K562 (cell line): ENCODE data around the gene NINJ1. TPM values are rescaled to one million over a fixed set of nuclear protein-coding genes. Genes with fewer than 3 reads are reported as not detected.
A peak's percentile ranks its signal among the peaks of the same experiment; 100 is the strongest.

Experiments
- ATAC-seq: fragments of 200-7000 bp; cut with Tn5 transposase; 3 replicates; pipeline ENCODE4 v1.9.1; 2020; ENCODE audit warnings: moderate library complexity
- Bru-seq: library from RNA; stranded (reverse); fragments of 400-500 nt; gene quantifications from one replicate; lab custom pipeline; 2021; lab: Mats Ljungman, UMichigan
- BruChase-seq, 2 experiments: library from RNA; stranded (reverse); fragments of 400-500 nt; gene quantifications; one replicate each; lab custom pipeline; 2021; lab: Mats Ljungman, UMichigan
- BruUV-seq: library from RNA; stranded (reverse); fragments of 400-500 nt; replicated peaks from 2 replicates; lab custom pipeline; 2021; lab: Mats Ljungman, UMichigan
- CTCF ChIA-PET: fragments of 300-600 bp; formaldehyde crosslinking; extraction: SDS; loops from one replicate; lab custom pipeline; 2021; ENCODE audit warnings: low intra/inter-chr PET ratio; lab: Yijun Ruan, JAX
- POLR2A ChIA-PET: fragments of 300-600, 350-650 bp; sonication (Branson Sonifier 250); formaldehyde crosslinking; extraction: SDS; loops from one replicate; lab custom pipeline; 2021; ENCODE audit warnings: antibody characterized with exemption, inconsistent platforms; lab: Yijun Ruan, JAX
- DNase-seq, 4 experiments: peaks; one replicate each; pipeline versions ENCODE4 v3.0.0 to v3.0.0-alpha.2; 2011 to 2018; ENCODE audit warnings: low spot score in 3 of 4, mixed read lengths in 3 of 4; ENCODE audit errors: extremely low read depth in 1 of 4
- FAIRE-seq: peaks from 2 replicates; lab custom pipeline; 2011; peaks lifted over from hg19 to GRCh38; lab: Jason Lieb, UNC
- H2AFZ ChIP-seq: 2 replicates; pipeline ENCODE4 v1.6.0; 2011; ENCODE audit warnings: low read depth, low read length, control low read depth, inconsistent platforms
- H3K27ac ChIP-seq: fragments of 200-600 bp; 3 replicates; pipeline ENCODE4 v1.8.0; 2011; ENCODE audit warnings: low read depth, mild to moderate bottlenecking, control low read depth, inconsistent platforms, low read length, moderate library complexity, mixed read lengths; ENCODE audit errors: extremely low read depth
- H3K27me3 ChIP-seq, 2 experiments: fragments of 300-600 bp in 1 of 2; 2 replicates in 1 of 2; 3 replicates in 1 of 2; pipeline versions ENCODE4 v1.6.0 to v1.8.0; 2011; ENCODE audit warnings: inconsistent platforms in 2 of 2, low read length in 2 of 2, mild to moderate bottlenecking in 1 of 2, mixed read lengths in 1 of 2, moderate library complexity in 1 of 2; ENCODE audit not compliant: control insufficient read depth in 2 of 2, insufficient read depth in 2 of 2
- H3K36me3 ChIP-seq: fragments of 300-600 bp; 3 replicates; pipeline ENCODE4 v1.8.0; 2011; ENCODE audit warnings: mild to moderate bottlenecking, low read length, inconsistent platforms; ENCODE audit not compliant: control insufficient read depth, insufficient read depth
- H3K4me1 ChIP-seq, 2 experiments: fragments of 200-600 bp in 1 of 2; replicated peaks in 1 of 2; 2 replicates in 1 of 2; 3 replicates in 1 of 2; pipeline versions ENCODE4 v1.5.1 to v1.8.0; 2011; ENCODE audit warnings: inconsistent platforms in 2 of 2, low read length in 2 of 2, mild to moderate bottlenecking in 1 of 2, mixed read lengths in 1 of 2, moderate library complexity in 1 of 2; ENCODE audit not compliant: control insufficient read depth in 2 of 2, insufficient read depth in 2 of 2
- H3K4me2 ChIP-seq: 2 replicates; pipeline ENCODE4 v1.6.1; 2011; ENCODE audit warnings: low read length, control low read depth, inconsistent platforms, mixed read lengths; ENCODE audit not compliant: insufficient read depth
- H3K4me3 ChIP-seq: fragments of 200-600 bp; sonication (generic), shearing (Covaris generic); 2 replicates; pipeline ENCODE4 v1.5.1; 2016; ENCODE audit warnings: control low read depth, inconsistent platforms
- H3K79me2 ChIP-seq: fragments of 200-600 bp; 3 replicates; pipeline ENCODE4 v1.8.0; 2011; ENCODE audit warnings: low read length, inconsistent platforms; ENCODE audit not compliant: control insufficient read depth, insufficient read depth
- H3K9ac ChIP-seq, 2 experiments: 2 replicates each; pipeline versions ENCODE4 v1.6.0 to v1.6.1; 2011; ENCODE audit warnings: low read depth in 2 of 2, low read length in 2 of 2, control low read depth in 1 of 2, inconsistent platforms in 1 of 2, mild to moderate bottlenecking in 1 of 2, mixed read lengths in 1 of 2; ENCODE audit not compliant: insufficient read depth in 1 of 2
- H3K9me1 ChIP-seq: one replicate; pipeline ENCODE4 v1.6.0; 2011; ENCODE audit warnings: inconsistent platforms, mild to moderate bottlenecking, low read length, moderate library complexity; ENCODE audit not compliant: control insufficient read depth, insufficient read depth
- H3K9me3 ChIP-seq: replicated peaks from 2 replicates; pipeline ENCODE4 v1.5.1; 2011; ENCODE audit warnings: low read depth, low read length, inconsistent platforms; ENCODE audit not compliant: control insufficient read depth, insufficient read depth
- H4K20me1 ChIP-seq: replicated peaks from 2 replicates; pipeline ENCODE4 v1.6.1; 2011; ENCODE audit warnings: low read length, inconsistent platforms, mixed read lengths; ENCODE audit not compliant: control insufficient read depth, insufficient read depth
- CREB5 ChIP-seq: fragments of 250-450 bp; sonication (Bioruptor Pico); IDR thresholded peaks from 2 replicates; pipeline ENCODE4 v1.5.0; 2020; ENCODE audit warnings: mild to moderate bottlenecking
- E2F6 ChIP-seq, 2 experiments: IDR thresholded peaks; 2 replicates each; pipeline ENCODE4 v1.6.1; 2011; ENCODE audit warnings: borderline replicate concordance in 1 of 2, control low read depth in 1 of 2, low read depth in 1 of 2, low read length in 1 of 2, mild to moderate bottlenecking in 1 of 2, mixed read lengths in 1 of 2, moderate library complexity in 1 of 2; ENCODE audit not compliant: insufficient read depth in 1 of 2, insufficient read length in 1 of 2, poor library complexity in 1 of 2, severe bottlenecking in 1 of 2; ENCODE audit errors: extremely low read depth in 1 of 2
- GATAD2B ChIP-seq: fragments of 450-650 bp; IDR thresholded peaks from 2 replicates; pipeline ENCODE4 v1.6.1; 2017; ENCODE audit warnings: mild to moderate bottlenecking, borderline replicate concordance
- RBBP5 ChIP-seq: fragments of 200-600 bp; sonication (generic); IDR thresholded peaks from 2 replicates; pipeline ENCODE4 v1.6.1; 2012; ENCODE audit warnings: borderline replicate concordance, mild to moderate bottlenecking, low read length, control low read depth, inconsistent platforms; ENCODE audit not compliant: insufficient read depth, poor library complexity, severe bottlenecking
- THRB ChIP-seq: fragments of 450-650 bp; formaldehyde crosslinking; conservative IDR thresholded peaks from 2 replicates; pipeline ENCODE4 v1.4.0; 2022; ENCODE audit warnings: mild to moderate bottlenecking, missing genetic modification characterization
- TSC22D4 ChIP-seq: fragments of 450-650 bp; IDR thresholded peaks from 2 replicates; pipeline ENCODE4 v1.6.1; 2016; ENCODE audit warnings: missing genetic modification characterization, missing biosample characterization, control low read depth
- ZFX ChIP-seq: sonication (generic); formaldehyde crosslinking; IDR thresholded peaks from 2 replicates; pipeline ENCODE4 v1.8.0; 2022; ENCODE audit warnings: mild to moderate bottlenecking, missing genetic modification reagents, moderate library complexity
- ZNF57 ChIP-seq: fragments of 450-650 bp; formaldehyde crosslinking; IDR thresholded peaks from 2 replicates; pipeline ENCODE4 v1.4.0; 2020; ENCODE audit warnings: mild to moderate bottlenecking, moderate library complexity
- WGBS: fragments of 100-300 bp; shearing (Covaris generic); methylation state at CpG from one replicate; pipeline ENCODE4 v1.1.6; 2016; ENCODE audit warnings: low coverage, mixed read lengths; ENCODE audit not compliant: insufficient coverage; ENCODE audit errors: missing lambda C conversion rate; 5-methylcytosine and 5-hydroxymethylcytosine counted together
- in situ Hi-C: fragments of 300-500 bp; cut with MboI; formaldehyde crosslinking; loops from 4 replicates; pipeline ENCODE4 v1.15.0; 2018; ENCODE audit warnings: inconsistent platforms, mixed read lengths
- intact Hi-C: fragments of 100-400 bp; cut with micrococcal nuclease; formaldehyde crosslinking; loops from 2 replicates; pipeline ENCODE4 v1.14.2; 2022
- long read RNA-seq, 3 experiments: library from polyadenylated mRNA in 2 of 3; library from RNA in 1 of 3; unstranded in 2 of 3; stranded (forward) in 1 of 3; transcript quantifications; one replicate each; pipeline ENCODE4 v2.0.0, GENCODE V29; 2019 to 2022
- polyA minus RNA-seq, 3 experiments: library from RNA; depleted of rRNA, polyadenylated mRNA; stranded (reverse); fragments of >200 nt; gene quantifications; 2 replicates each; pipeline ENCODE4 v1.2.3, GENCODE V29; 2011
- polyA plus RNA-seq, 8 experiments: library from polyadenylated mRNA; depleted of rRNA in 4 of 8; stranded (reverse) in 5 of 8; unstranded in 3 of 8; fragments of >200 nt; fragmentation: Nextera tagmentation in 2 of 8; fragmentation: Illumina TruSeq in 1 of 8; extraction: Ambion mirVana in 2 of 8; extraction: Trizol in 1 of 8; gene quantifications; 2 replicates each; pipeline versions ENCODE4 v1.2.1 to v1.2.3, GENCODE V29; 2011 to 2014; ENCODE audit warnings: inconsistent platforms in 1 of 8, missing spikeins in 1 of 8
- total RNA-seq, 7 experiments: library from RNA; depleted of rRNA in 6 of 7; stranded (reverse); fragments of >200 nt in 6 of 7; fragmentation: Illumina TruSeq in 2 of 7; extraction: Trizol in 2 of 7; gene quantifications; 2 replicates each; pipeline versions ENCODE4 v1.2.1 to v1.2.3, GENCODE V29; 2011 to 2021; ENCODE audit warnings: low replicate concordance in 1 of 7

Gene NINJ1
- total RNA-seq (2011; cell fraction: chromatin; rRNA removed; ENCODE audit: low replicate concordance) = 3.9 and 9.8 TPM in 2 replicates
- 5.9 and 7.5 TPM in 2 replicates for total RNA-seq (2011; cell fraction: nucleolus; rRNA removed)
- total RNA-seq (2011; cell fraction: nucleoplasm; rRNA removed) = 6.2 and 9.3 TPM in 2 replicates
- 8.2 and 14.7 TPM in 2 replicates for total RNA-seq (2014; rRNA removed)
- 0.77 and 1.9 TPM in 2 replicates for total RNA-seq (2014; rRNA removed; fragmentation: Illumina TruSeq; extraction: Trizol)
- 4.8 and 4.9 TPM in 2 replicates for total RNA-seq (2015; rRNA removed; fragmentation: Illumina TruSeq; extraction: Trizol)
- 8.3 and 8.4 TPM in 2 replicates for total RNA-seq (2021)
- polyA plus RNA-seq (2011; rRNA removed) = 3.2 and 5.8 TPM in 2 replicates
- polyA plus RNA-seq (2011; cell fraction: cytosol; rRNA removed) = 9.7 and 20.4 TPM in 2 replicates
- 4.3 and 6.6 TPM in 2 replicates for polyA plus RNA-seq (2011; cell fraction: nucleus; rRNA removed)
- 9.7 and 34.7 TPM in 2 replicates for polyA plus RNA-seq (2012)
- 7.6 and 10.8 TPM in 2 replicates for polyA plus RNA-seq (2014; fragmentation: Illumina TruSeq; extraction: Trizol)
- polyA plus RNA-seq (2014; fragmentation: Nextera tagmentation; extraction: Ambion mirVana) = under 1 TPM; 0.13 to 0.94 TPM
- polyA plus RNA-seq (2014; rRNA removed) = 8.4 and 10.7 TPM in 2 replicates
- polyA minus RNA-seq (2011; rRNA and poly(A)+ RNA removed) = 1.6 and 2.2 TPM in 2 replicates
- polyA minus RNA-seq (2011; cell fraction: cytosol; rRNA and poly(A)+ RNA removed) = 2.9 and 7.1 TPM in 2 replicates
- polyA minus RNA-seq (2011; cell fraction: nucleus; rRNA and poly(A)+ RNA removed) = 3.5 and 6.0 TPM in 2 replicates
- percentile 58 among the genes with signal in this experiment for Bru-seq, nascent RNA
- percentile 50 among the genes with signal in this experiment for BruChase-seq, experiment 1, labeled RNA remaining after a 2-hour chase
- BruChase-seq, experiment 2, labeled RNA remaining after a 6-hour chase = percentile 46 among the genes with signal in this experiment
- long read RNA-seq, experiment 1, transcript NINJ1-201 (4 exons, 1,281 nt) = major isoform, 15 of 23 reads
- long read RNA-seq, experiment 1, partial matches to known transcripts = 5 of 23 reads
- long read RNA-seq, experiment 1, other reads (novel, unspliced or antisense) = 2 of 23 reads
- long read RNA-seq, experiment 2, transcript NINJ1-201 (4 exons, 1,281 nt) = major isoform, 7 of 9 reads
- long read RNA-seq, experiment 2, partial matches to known transcripts = 0 of 9 reads
- long read RNA-seq, experiment 2, other reads (novel, unspliced or antisense) = 2 of 9 reads
- long read RNA-seq, experiment 3, transcript NINJ1-201 (4 exons, 1,281 nt) = major isoform, 8 of 8 reads
- long read RNA-seq, experiment 3, partial matches to known transcripts = 0 of 8 reads
- long read RNA-seq, experiment 3, other reads (novel, unspliced or antisense) = 0 of 8 reads

GRCh38 chr9:93134015-93134739 lies at the start of gene NINJ1:
TSS of gene NINJ1 (minus strand) at chr9:93134251. CDS start at chr9:93134217, 34 bp downstream.
- H3K79me2 ChIP-seq = no peaks in the 10 kb centered on the region; the same call in 2 of the 3 replicates
- peak within 1 kb of the TSS; percentile 91 for H2AFZ ChIP-seq
- peak within 1 kb of the TSS; percentile 75; the same call in 2 of the 3 replicates for H3K27ac ChIP-seq
- no TSS peak for BruUV-seq
- peak; percentile 76 to 95 (median 92) for DNase-seq
- CTCF ChIA-PET = no interaction called here
- POLR2A ChIA-PET = interaction anchor here (0.6 to 1.6 kb wide), 7 partner anchors 8 to 133 kb away, joined by 3 to 5 read pairs (median 4); no protein-coding TSS in a partner anchor
- H3K4me3 ChIP-seq = peak within 1 kb of the TSS; percentile 67
- H3K4me2 ChIP-seq = peak within 1 kb of the TSS; percentile 73
- peak within 1 kb of the TSS; percentile 66 to 96 for H3K9ac ChIP-seq
- no peaks in the 10 kb centered on the region for H4K20me1 ChIP-seq
- H3K36me3 ChIP-seq = no peaks in the 10 kb centered on the region
- intact Hi-C loops = no loop called here
- no peaks in the 10 kb centered on the region for H3K9me3 ChIP-seq
- peaks cover 0 to 14% of the 10 kb centered on the region in 2 experiments; a peak in 2 of 5 replicates for H3K27me3 ChIP-seq
- in situ Hi-C loops = no loop called here
- peak; percentile 94 for ATAC-seq
- WGBS = 3% methylated on average over 53 of the region's 78 CpGs
- peaks cover 16 to 55% of the 10 kb centered on the region in 2 experiments for H3K4me1 ChIP-seq
- peak; percentile 49 for FAIRE-seq
- no peaks in the 10 kb centered on the region for H3K9me1 ChIP-seq
- TF ChIP-seq E2F6 (IDR thresholded peaks at IDR 0.05; ENCODE audit: borderline replicate concordance in 1 of 2, extremely low read depth in 1 of 2, insufficient read depth in 1 of 2, insufficient read length in 1 of 2, low read depth in 1 of 2, low read length in 1 of 2, poor library complexity in 1 of 2, severe bottlenecking in 1 of 2) (peak in 1 of 2 experiments; percentile 20), GATAD2B (0 out of 2 replicates have a peak, but pooled peaks have one; percentile 39), RBBP5 (peak; percentile 36), CREB5 (CRISPR knock-in tag) (no peak), ZNF57 (CRISPR knock-in tag) (no peak), THRB (no peak), TSC22D4 (no peak), ZFX (CRISPR knock-in tag) (peak; percentile 94)
